Common myeloid progenitor, CD34-positive (primary cell): ENCODE results near the gene EFEMP2.
A peak's percentile ranks its signal among the peaks of the same experiment; 100 is the strongest.

Experiments
- CTCF ChIA-PET: fragments of 350-600 bp; sonication (Branson Sonifier 250); formaldehyde crosslinking; loops from one replicate; lab custom pipeline; 2021; ENCODE audit warnings: antibody characterized with exemption; lab: Charles Lee
- POLR2A ChIA-PET: fragments of 350-600 bp; sonication (Branson Sonifier 250); formaldehyde crosslinking; loops from one replicate; lab custom pipeline; 2021; ENCODE audit warnings: antibody characterized with exemption; lab: Charles Lee
- DNase-seq, 3 donors: peaks; one replicate each; pipeline versions ENCODE4 v3.0.0 to v3.0.0-alpha.2; 2013
- H3K27ac ChIP-seq, 2 experiments: 1 replicate in 1 of 2; 2 replicates in 1 of 2; pipeline ENCODE4 v1.7.0; 2013; ENCODE audit warnings: inconsistent platforms in 2 of 2, low read length in 2 of 2, mild to moderate bottlenecking in 2 of 2, low read depth in 1 of 2, moderate library complexity in 1 of 2; ENCODE audit not compliant: severe bottlenecking in 2 of 2, insufficient read depth in 1 of 2, poor library complexity in 1 of 2
- H3K27me3 ChIP-seq, 5 experiments: replicated peaks in 2 of 5; 1 replicate in 3 of 5; 2 replicates in 2 of 5; pipeline versions ENCODE4 v1.6.1 to v1.7.0; 2013; ENCODE audit warnings: low read length in 4 of 5, mild to moderate bottlenecking in 2 of 5, moderate library complexity in 2 of 5, inconsistent platforms in 1 of 5; ENCODE audit not compliant: insufficient read depth in 5 of 5, control insufficient read depth in 4 of 5
- H3K36me3 ChIP-seq, 4 experiments: 1 replicate in 2 of 4; 2 replicates in 2 of 4; pipeline versions ENCODE4 v1.6.1 to v1.7.0; 2013; ENCODE audit warnings: low read length in 3 of 4, control low read depth in 1 of 4, mild to moderate bottlenecking in 1 of 4; ENCODE audit not compliant: control insufficient read depth in 4 of 4, insufficient read depth in 4 of 4
- H3K4me1 ChIP-seq, 4 experiments: 1 replicate in 3 of 4; 2 replicates in 1 of 4; pipeline versions ENCODE4 v1.6.1 to v1.7.1; 2013; ENCODE audit warnings: low read length in 3 of 4, mild to moderate bottlenecking in 3 of 4, control low read depth in 1 of 4, inconsistent platforms in 1 of 4, moderate library complexity in 1 of 4; ENCODE audit not compliant: control insufficient read depth in 4 of 4, insufficient read depth in 4 of 4; ENCODE audit errors: control extremely low read depth in 1 of 4
- H3K4me3 ChIP-seq, 7 experiments: 1 replicate in 4 of 7; 2 replicates in 3 of 7; pipeline versions ENCODE4 v1.5.1 to v1.7.0; 2013; ENCODE audit warnings: mild to moderate bottlenecking in 7 of 7, low read length in 6 of 7, moderate library complexity in 6 of 7, inconsistent platforms in 2 of 7, low read depth in 2 of 7, control low read depth in 1 of 7; ENCODE audit not compliant: insufficient read depth in 4 of 7, control insufficient read depth in 1 of 7; ENCODE audit errors: extremely low read depth in 1 of 7
- H3K9me3 ChIP-seq, 5 experiments: 1 replicate in 4 of 5; 2 replicates in 1 of 5; pipeline versions ENCODE4 v1.6.1 to v1.7.1; 2013; ENCODE audit warnings: low read length in 4 of 5, mild to moderate bottlenecking in 2 of 5, inconsistent platforms in 1 of 5, low read depth in 1 of 5, moderate library complexity in 1 of 5; ENCODE audit not compliant: control insufficient read depth in 4 of 5, insufficient read depth in 2 of 5; ENCODE audit errors: control extremely low read depth in 1 of 5
- WGBS: methylation state at CpG from one replicate; pipeline ENCODE4 v1.1.5; 2013; ENCODE audit not compliant: insufficient coverage; 5-methylcytosine and 5-hydroxymethylcytosine counted together

EFEMP2 gene

DNA sequence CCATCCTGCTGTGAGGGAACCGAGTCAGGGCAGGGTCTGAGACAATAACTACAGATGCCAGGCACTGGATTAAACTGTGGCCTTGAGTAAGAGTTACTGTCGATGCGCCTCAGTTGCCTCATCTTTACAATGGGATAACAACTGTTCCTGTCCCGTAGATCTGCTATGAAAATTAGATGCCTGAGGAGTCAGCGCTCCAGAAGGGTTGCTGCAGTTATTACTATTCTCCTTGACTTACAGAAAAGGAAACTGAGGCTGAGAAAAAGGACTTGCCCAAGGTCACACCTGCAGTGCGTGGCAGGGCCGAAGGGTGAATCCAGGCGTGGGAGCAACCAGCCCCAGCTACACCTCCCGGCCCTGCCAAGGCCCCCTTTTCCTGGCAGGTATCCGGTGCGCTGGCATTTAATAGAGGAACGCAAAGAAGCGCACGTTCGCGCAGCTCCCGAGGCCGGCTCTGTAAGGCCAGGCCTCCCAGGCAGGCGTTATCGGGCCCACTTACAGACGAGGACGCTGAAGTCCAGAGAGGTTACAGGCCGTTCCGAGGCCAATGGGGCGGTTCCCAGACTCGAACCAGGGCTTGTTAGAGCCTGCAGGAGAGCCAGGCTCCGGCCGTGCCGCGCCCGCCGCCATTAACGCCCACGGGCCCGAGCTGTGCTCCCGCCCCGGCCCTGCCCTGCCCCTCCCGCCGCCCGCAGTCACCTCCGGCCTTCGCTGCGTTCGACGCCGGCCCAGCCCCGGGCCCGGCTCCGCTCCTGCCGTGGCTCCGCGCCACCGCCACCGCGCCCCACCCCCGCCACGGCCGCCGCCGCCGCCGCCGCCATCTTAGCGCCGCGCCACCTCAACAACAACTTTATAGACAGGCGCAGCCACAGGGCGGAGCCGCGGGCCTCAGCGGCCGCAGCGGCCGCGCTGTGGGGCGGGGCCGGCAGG lies 45.9 kb upstream of the EFEMP2 start, which contains the start of gene C11orf68:
Gene C11orf68 (minus strand): TSS at position 852 of the 930 bp plus-strand sequence. CDS start 31 bp downstream, at position 821.
- CTCF ChIA-PET, result interaction anchor here (0.9 to 1.9 kb wide), 8 partner anchors 10 to 60 kb away, joined by 3 to 11 read pairs (median 4); partner anchors contain the start of genes CCDC85B, FIBP and FOSL1
- 6% methylated on average over 59 of the region's 77 CpGs for WGBS
- Histone ChIP-seq H3K4me1 (peaks cover 0 to 62% (median 48%) of the 10 kb centered on the region in 4 experiments), H3K9me3 (no peaks in the 10 kb centered on the region), H3K27ac (peak within 1 kb of the TSS; percentile 85 to 95), H3K36me3 (peaks cover 5 to 32% (median 18%) of the 10 kb centered on the region in 4 experiments), H3K27me3 (no peaks in the 10 kb centered on the region), H3K4me3 (peak within 1 kb of the TSS; percentile 71 to 99 (median 97))
- DNase-seq, result no peak
- POLR2A ChIA-PET, result interaction anchor here (1.2 to 2.7 kb wide), 3 partner anchors 18 to 28 kb away, joined by 5 to 8 read pairs (median 6); partner anchors contain the start of genes CCDC85B and FOSL1

DNA sequence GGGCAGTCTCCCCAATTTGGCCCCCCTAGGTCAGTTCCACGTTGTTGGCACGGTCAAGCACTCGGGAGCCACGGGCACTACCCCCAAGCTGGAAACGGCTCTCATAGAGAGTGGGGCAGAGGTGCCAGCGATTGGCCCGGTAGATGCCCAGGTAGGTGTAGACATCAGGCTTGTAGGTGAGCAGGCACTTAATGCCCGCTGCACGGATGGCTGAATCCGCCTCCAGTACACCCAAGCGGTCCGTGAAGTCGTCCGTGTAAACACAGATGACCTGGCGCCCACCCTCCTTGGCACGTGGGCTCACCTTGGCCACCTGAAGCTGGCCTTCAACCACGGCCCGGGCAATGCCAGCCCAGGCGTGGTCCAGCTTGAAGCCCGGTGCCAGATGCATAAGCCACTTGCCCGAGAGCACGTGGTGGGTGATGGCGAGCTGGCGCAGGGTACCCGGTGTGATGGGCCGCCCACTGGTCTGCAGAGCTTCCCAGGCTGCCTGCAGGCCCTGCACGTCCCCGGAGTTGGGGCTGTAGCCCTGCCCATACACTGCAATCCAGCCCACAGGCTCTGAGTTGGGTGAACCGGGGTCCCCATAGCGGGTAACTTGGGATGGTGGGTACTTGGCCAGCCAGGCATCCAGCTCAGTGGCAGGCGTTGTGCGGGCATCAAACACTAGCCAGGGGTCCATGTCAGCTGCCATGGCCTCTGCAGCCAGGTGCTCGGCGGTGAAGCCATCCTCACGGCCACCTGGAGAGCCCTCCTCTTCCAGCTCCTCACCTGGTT lies 45.0 kb upstream of the EFEMP2 start:
- CTCF ChIA-PET, result interaction anchor here (0.9 to 1.9 kb wide), 7 partner anchors 11 to 59 kb away, joined by 3 to 11 read pairs (median 4); partner anchors contain the start of genes CCDC85B, FIBP and FOSL1
- Histone ChIP-seq H3K9me3 (no peaks in the 10 kb centered on the region), H3K36me3 (peaks cover 2 to 23% (median 13%) of the 10 kb centered on the region in 4 experiments), H3K27me3 (no peaks in the 10 kb centered on the region), H3K4me3 (peak overlapping the region; percentile 71 to 99 (median 97)), H3K4me1 (peaks cover 0 to 61% (median 48%) of the 10 kb centered on the region in 4 experiments), H3K27ac (peak overlapping the region; percentile 85 to 95)
- POLR2A ChIA-PET, result interaction anchor here (0.6 to 2.7 kb wide), 4 partner anchors 17 to 49 kb away, joined by 3 to 8 read pairs (median 6); partner anchors contain the start of genes CCDC85B and FOSL1
- no peak for DNase-seq
- WGBS, result 97% methylated on average over 27 of the region's 35 CpGs

DNA sequence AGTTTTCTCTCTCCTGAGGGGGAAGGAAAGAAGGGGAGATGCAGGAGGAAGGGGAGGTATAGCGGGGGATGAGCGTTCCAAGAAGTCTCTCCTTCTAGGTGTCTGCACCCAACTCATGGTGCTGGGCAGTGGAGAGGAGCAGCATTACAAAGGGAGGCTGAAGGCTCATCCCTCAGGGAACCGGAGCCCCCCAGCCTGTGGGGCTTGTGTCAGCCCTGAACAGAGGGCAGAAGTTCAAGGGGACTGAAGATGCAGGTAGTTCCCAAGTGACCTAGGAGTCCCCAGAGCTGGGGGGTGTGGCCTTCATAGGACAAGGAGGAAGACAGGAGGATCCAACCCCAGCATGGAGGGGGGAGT lies 44.5 kb upstream of the EFEMP2 start:
- ChIA-PET POLR2A (interaction anchor here (0.6 to 2.7 kb wide), 4 partner anchors 18 to 49 kb away, joined by 3 to 8 read pairs (median 5); partner anchors contain the start of gene CCDC85B), CTCF (interaction anchor here (1.2 to 1.9 kb wide), 6 partner anchors 16 to 59 kb away, joined by 3 to 11 read pairs (median 5); partner anchors contain the start of genes CCDC85B, FIBP and FOSL1)
- no peak for DNase-seq
- H3K36me3 ChIP-seq, result peaks cover 0 to 17% (median 8%) of the 10 kb centered on the region in 4 experiments
- H3K4me1 ChIP-seq, result peaks cover 0 to 57% (median 48%) of the 10 kb centered on the region in 4 experiments
- H3K27ac ChIP-seq, result no peak overlapping the region
- H3K4me3 ChIP-seq, result peak overlapping the region in 2 of 7 experiments; percentile 95 to 97
- H3K27me3 ChIP-seq, result no peaks in the 10 kb centered on the region
- 96% methylated on average over 3 of the region's 3 CpGs for WGBS
- H3K9me3 ChIP-seq, result no peaks in the 10 kb centered on the region

DNA sequence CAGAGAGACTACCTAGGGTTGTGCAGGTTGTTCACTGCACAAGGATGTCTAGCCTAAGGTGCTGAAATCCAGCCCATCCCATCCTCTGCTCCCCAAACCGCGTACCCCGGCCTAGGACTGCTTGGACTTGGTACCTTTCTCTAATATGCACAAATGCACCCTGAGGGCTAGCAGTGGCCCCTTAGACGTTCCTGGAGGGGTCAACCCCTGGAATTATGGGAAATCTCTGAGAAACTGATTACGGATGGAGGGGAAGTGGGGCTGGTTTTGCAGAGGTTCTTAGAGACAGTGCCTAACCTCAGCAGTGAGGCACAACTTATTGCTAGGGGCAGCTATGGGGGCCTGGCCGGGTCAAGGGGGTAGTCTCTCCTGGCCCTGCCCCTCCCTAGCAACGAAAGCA lies 43.8 kb upstream of the EFEMP2 start:
- ChIA-PET CTCF (interaction anchor here (1.2 to 2.4 kb wide), 6 partner anchors 13 to 50 kb away, joined by 3 to 9 read pairs (median 6); partner anchors contain the start of gene CCDC85B), POLR2A (interaction anchor here (1.0 to 1.9 kb wide), 3 partner anchors 18 to 23 kb away, joined by 4 to 5 read pairs (median 5); no protein-coding TSS in a partner anchor)
- Histone ChIP-seq H3K36me3 (peaks cover 0 to 14% (median 5%) of the 10 kb centered on the region in 4 experiments), H3K4me1 (peaks cover 0 to 60% (median 53%) of the 10 kb centered on the region in 4 experiments), H3K9me3 (no peaks in the 10 kb centered on the region), H3K27ac (no peak overlapping the region), H3K4me3 (peak overlapping the region in 2 of 7 experiments; percentile 6 to 47), H3K27me3 (no peaks in the 10 kb centered on the region)
- DNase-seq, result no peak
- WGBS, result 29% methylated on average over 1 of the region's 7 CpGs

DNA sequence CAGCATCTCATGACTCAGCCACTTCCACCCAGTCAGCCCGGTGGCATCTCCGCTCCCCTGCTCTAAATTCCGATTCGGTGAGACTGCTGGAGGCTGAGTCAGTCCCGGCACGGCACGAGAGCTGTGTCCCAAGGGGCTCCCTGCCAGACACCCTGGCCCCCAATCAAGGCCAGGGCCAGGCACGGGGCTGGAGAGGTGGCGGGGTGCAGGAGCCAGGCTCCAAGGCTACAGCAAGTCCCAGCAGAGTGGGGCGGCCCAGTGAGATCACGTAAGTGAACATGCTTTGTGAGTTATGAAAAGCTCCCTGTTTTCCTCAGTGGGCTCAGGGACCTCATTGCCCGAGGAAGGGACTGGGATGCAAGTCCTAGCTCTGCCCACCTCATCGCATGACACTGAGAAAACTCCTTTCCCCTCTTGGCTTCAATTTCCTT lies 43.2 kb upstream of the EFEMP2 start:
- 24% methylated on average over 12 of the region's 13 CpGs for WGBS
- POLR2A ChIA-PET, result interaction anchor here (0.5 to 1.9 kb wide), 6 partner anchors 15 to 78 kb away, joined by 3 to 5 read pairs (median 5); partner anchors contain the start of gene FOSL1
- H3K4me3 ChIP-seq, result peak overlapping the region in 3 of 7 experiments; percentile 6 to 47 (median 33)
- H3K27ac ChIP-seq, result peak overlapping the region in 1 of 2 experiments; percentile 61
- peaks cover 0 to 58% (median 53%) of the 10 kb centered on the region in 4 experiments for H3K4me1 ChIP-seq
- no peaks in the 10 kb centered on the region for H3K27me3 ChIP-seq
- no peaks in the 10 kb centered on the region for H3K9me3 ChIP-seq
- CTCF ChIA-PET, result interaction anchor here (0.6 to 2.4 kb wide), 11 partner anchors 10 to 137 kb away, joined by 3 to 9 read pairs (median 4); partner anchors contain the start of genes CCDC85B and SF3B2
- peak; percentile 68 to 89 (median 89) for DNase-seq
- peaks cover 0 to 13% (median 3%) of the 10 kb centered on the region in 4 experiments for H3K36me3 ChIP-seq
